ENCODE data around the gene STPG3. TPM values are rescaled to one million over a fixed set of nuclear protein-coding genes. Genes with fewer than 3 reads are reported as not detected.

Gene STPG3
- total and polyA plus RNA-seq, 2 experiments from 2014 or later, result not detected

DNA sequence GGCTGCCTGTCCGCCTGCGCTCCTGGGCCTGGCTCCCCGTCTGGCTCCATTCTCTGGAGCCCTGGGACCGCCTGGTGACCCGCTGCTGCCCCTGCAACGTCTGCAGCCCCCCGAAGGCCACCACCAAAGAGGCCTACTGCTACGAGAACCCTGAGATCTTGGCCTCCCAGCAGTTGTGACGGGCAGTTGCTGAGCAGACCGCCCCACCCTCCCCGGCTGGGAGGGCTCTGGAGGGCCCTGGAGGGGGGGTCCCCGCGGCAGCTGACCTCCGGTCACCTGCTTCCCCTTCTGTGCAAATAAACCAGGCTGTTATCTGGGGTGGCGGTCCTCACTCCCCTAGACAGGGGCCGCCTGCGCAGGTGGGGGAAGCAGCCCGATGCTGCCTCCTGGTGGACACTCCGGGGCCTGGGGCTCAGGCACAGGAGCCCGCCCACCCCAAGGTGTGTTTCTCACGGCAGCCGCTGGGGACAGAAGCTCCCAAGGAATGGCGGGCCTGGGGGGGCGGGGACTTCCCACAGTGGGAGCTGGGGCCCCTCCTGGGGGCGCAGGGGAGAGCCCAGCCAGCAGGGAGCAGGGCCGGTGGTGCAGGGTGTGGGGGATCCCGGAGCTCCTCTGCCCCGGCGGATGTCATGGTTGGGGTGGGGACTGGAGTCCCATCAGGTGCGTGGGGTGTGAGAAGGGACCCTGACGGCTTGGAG is 14.7 kb upstream of the STPG3 start:
- no peaks in the 10 kb centered on the region; the same call in 1 of the 2 replicates for H4K20me1 ChIP-seq (replicated peaks; ENCODE audit: insufficient read depth)
- 0 out of 2 replicates have a peak, but pooled peaks cover 3% of the 10 kb centered on the region for H3F3A ChIP-seq (replicated peaks; ENCODE audit: low read depth)
- Mint-ChIP-seq H3K27me3 (ENCODE audit: insufficient read depth, low read depth, poor library complexity) (peaks cover 10% of the 10 kb centered on the region), H3K27ac (no peak overlapping the region), H3K9me3 (no peaks in the 10 kb centered on the region), H3K4me1 (peaks cover 18% of the 10 kb centered on the region), H3K4me3 (no peak overlapping the region), H3K36me3 (ENCODE audit: low read depth) (peaks cover 7% of the 10 kb centered on the region)
- no peak overlapping the region for H2AFZ ChIP-seq
- peaks cover 15% of the 10 kb centered on the region for H3K79me2 ChIP-seq (replicated peaks; ENCODE audit: insufficient read depth)
- ATAC-seq, result peak; percentile 57
- peak overlapping the region; percentile 68 for H3K4me2 ChIP-seq
- no peaks in the 10 kb centered on the region for H3K27me3 ChIP-seq (ENCODE audit: insufficient read depth)
- peaks cover 13% of the 10 kb centered on the region; the same call in 1 of the 2 replicates for H3K4me1 ChIP-seq (ENCODE audit: insufficient read depth)
- H3K27ac ChIP-seq (ENCODE audit: low read depth), result no peak overlapping the region
- no peaks in the 10 kb centered on the region for H3K36me3 ChIP-seq (ENCODE audit: insufficient read depth)
- H3K9me2 ChIP-seq (ENCODE audit: insufficient read depth), result no peaks in the 10 kb centered on the region
- TF ChIP-seq ZNF331 (CRISPR knock-in tag; IDR thresholded peaks at IDR 0.05; ENCODE audit: low read depth) (no peak), POLR2AphosphoS5 (IDR thresholded peaks at IDR 0.05; ENCODE audit: low read depth) (peak; percentile 52), STAT1 (IDR thresholded peaks at IDR 0.05; ENCODE audit: unreplicated experiment) (no peak), NANOG (IDR thresholded peaks at IDR 0.05; ENCODE audit: borderline replicate concordance) (no peak), EZH2 (IDR thresholded peaks at IDR 0.05; ENCODE audit: low read depth, unreplicated experiment) (no peak)
- TF ChIP-seq, protein P1, sequence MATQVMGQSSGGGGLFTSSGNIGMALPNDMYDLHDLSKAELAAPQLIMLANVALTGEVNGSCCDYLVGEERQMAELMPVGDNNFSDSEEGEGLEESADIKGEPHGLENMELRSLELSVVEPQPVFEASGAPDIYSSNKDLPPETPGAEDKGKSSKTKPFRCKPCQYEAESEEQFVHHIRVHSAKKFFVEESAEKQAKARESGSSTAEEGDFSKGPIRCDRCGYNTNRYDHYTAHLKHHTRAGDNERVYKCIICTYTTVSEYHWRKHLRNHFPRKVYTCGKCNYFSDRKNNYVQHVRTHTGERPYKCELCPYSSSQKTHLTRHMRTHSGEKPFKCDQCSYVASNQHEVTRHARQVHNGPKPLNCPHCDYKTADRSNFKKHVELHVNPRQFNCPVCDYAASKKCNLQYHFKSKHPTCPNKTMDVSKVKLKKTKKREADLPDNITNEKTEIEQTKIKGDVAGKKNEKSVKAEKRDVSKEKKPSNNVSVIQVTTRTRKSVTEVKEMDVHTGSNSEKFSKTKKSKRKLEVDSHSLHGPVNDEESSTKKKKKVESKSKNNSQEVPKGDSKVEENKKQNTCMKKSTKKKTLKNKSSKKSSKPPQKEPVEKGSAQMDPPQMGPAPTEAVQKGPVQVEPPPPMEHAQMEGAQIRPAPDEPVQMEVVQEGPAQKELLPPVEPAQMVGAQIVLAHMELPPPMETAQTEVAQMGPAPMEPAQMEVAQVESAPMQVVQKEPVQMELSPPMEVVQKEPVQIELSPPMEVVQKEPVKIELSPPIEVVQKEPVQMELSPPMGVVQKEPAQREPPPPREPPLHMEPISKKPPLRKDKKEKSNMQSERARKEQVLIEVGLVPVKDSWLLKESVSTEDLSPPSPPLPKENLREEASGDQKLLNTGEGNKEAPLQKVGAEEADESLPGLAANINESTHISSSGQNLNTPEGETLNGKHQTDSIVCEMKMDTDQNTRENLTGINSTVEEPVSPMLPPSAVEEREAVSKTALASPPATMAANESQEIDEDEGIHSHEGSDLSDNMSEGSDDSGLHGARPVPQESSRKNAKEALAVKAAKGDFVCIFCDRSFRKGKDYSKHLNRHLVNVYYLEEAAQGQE (IDR thresholded peaks at IDR 0.05; ENCODE audit: unreplicated experiment), result no peak
- TF ChIP-seq, protein P2, sequence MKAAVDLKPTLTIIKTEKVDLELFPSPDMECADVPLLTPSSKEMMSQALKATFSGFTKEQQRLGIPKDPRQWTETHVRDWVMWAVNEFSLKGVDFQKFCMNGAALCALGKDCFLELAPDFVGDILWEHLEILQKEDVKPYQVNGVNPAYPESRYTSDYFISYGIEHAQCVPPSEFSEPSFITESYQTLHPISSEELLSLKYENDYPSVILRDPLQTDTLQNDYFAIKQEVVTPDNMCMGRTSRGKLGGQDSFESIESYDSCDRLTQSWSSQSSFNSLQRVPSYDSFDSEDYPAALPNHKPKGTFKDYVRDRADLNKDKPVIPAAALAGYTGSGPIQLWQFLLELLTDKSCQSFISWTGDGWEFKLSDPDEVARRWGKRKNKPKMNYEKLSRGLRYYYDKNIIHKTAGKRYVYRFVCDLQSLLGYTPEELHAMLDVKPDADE (IDR thresholded peaks at IDR 0.05), result no peak
- TF ChIP-seq, protein P3, sequence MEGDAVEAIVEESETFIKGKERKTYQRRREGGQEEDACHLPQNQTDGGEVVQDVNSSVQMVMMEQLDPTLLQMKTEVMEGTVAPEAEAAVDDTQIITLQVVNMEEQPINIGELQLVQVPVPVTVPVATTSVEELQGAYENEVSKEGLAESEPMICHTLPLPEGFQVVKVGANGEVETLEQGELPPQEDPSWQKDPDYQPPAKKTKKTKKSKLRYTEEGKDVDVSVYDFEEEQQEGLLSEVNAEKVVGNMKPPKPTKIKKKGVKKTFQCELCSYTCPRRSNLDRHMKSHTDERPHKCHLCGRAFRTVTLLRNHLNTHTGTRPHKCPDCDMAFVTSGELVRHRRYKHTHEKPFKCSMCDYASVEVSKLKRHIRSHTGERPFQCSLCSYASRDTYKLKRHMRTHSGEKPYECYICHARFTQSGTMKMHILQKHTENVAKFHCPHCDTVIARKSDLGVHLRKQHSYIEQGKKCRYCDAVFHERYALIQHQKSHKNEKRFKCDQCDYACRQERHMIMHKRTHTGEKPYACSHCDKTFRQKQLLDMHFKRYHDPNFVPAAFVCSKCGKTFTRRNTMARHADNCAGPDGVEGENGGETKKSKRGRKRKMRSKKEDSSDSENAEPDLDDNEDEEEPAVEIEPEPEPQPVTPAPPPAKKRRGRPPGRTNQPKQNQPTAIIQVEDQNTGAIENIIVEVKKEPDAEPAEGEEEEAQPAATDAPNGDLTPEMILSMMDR (conservative IDR thresholded peaks at IDR 0.05; ENCODE audit: low read depth in 2 of 2), result peak; percentile 91 to 95
- peak overlapping the region; percentile 35; the same call in 1 of the 2 replicates for H3K4me3 ChIP-seq
- peak; percentile 94 for DNase-seq (ENCODE audit: low spot score)

All from GM23338 (cell line).